NCI-H1694 (cell line): ENCODE measurements around the gene TMTC3.

Experiments used
- DNase-seq: peaks from one replicate; lab custom pipeline; 2025; lab: John Stamatoyannopoulos, UW

TMTC3 gene

GRCh38 chr12:88227263-88227662 is 85.2 kb downstream of the TMTC3 start:
- no peak for DNase-seq

- DNase-seq: no peak
These were observed 85.8 kb downstream of the TMTC3 start for GRCh38 chr12:88227871-88228270.

GRCh38 chr12:88228720-88229119 is 86.6 kb downstream of the TMTC3 start:
- no peak for DNase-seq

- DNase-seq: no peak
These were observed 88.2 kb downstream of the TMTC3 start for GRCh38 chr12:88230271-88230670.

GRCh38 chr12:88235183-88235833 is 93.2 kb downstream of the TMTC3 start:
- no peak for DNase-seq

- no peak for DNase-seq
These were observed 95.8 kb downstream of the TMTC3 start for GRCh38 chr12:88237954-88238353.

GRCh38 chr12:88238406-88238805 is 96.3 kb downstream of the TMTC3 start:
- no peak for DNase-seq

GRCh38 chr12:88241862-88242570 is 99.9 kb downstream of the TMTC3 start:
- no peak for DNase-seq

GRCh38 chr12:88242571-88242925 is 100.4 kb downstream of the TMTC3 start:
- no peak for DNase-seq

GRCh38 chr12:88242939-88243338 is 100.8 kb downstream of the TMTC3 start:
- DNase-seq: no peak

GRCh38 chr12:88243982-88244381 is 101.9 kb downstream of the TMTC3 start:
- DNase-seq: no peak

- no peak for DNase-seq
These were observed 103.8 kb downstream of the TMTC3 start for GRCh38 chr12:88245905-88246304.

- DNase-seq: no peak
These were observed 105.1 kb downstream of the TMTC3 start for GRCh38 chr12:88247241-88247643.

GRCh38 chr12:88248606-88249005 is 106.5 kb downstream of the TMTC3 start:
- DNase-seq: no peak
